OCI-LY3 (cell line): Measurements from ENCODE around the gene EIF2B2.

Experiments used
- H2AFZ ChIP-seq: fragments of 200-600, 300-600 bp; shearing (Covaris generic); 2 replicates; pipeline ENCODE4 v1.6.0; 2014; ENCODE audit warnings: antibody characterized with exemption, low read depth, low read length
- H3K27ac ChIP-seq: fragments of 200-600, 300-600 bp; sonication (generic); 2 replicates; pipeline ENCODE4 v1.5.1; 2014; ENCODE audit warnings: mild to moderate bottlenecking, low read length, moderate library complexity, mixed read lengths
- H3K27me3 ChIP-seq: fragments of 200-600, 300-600 bp; sonication (generic); 2 replicates; pipeline ENCODE4 v1.6.1; 2014; ENCODE audit warnings: low read depth, low read length, mixed read lengths
- H3K36me3 ChIP-seq: fragments of 200-600, 300-600 bp; sonication (generic); replicated peaks from 2 replicates; pipeline ENCODE3; 2014; ENCODE audit warnings: low read depth, low read length, mixed read lengths
- H3K4me1 ChIP-seq: fragments of 300-600, 200-600 bp; sonication (generic); 2 replicates; pipeline ENCODE4 v1.6.1; 2014; ENCODE audit warnings: low read length, mixed read lengths
- H3K4me2 ChIP-seq: fragments of 200-600, 300-600 bp; sonication (generic); 2 replicates; pipeline ENCODE4 v1.6.1; 2014; ENCODE audit warnings: low read length, mixed read lengths
- H3K4me3 ChIP-seq: fragments of 300-600, 200-600 bp; sonication (generic); 2 replicates; pipeline ENCODE4 v1.5.1; 2014; ENCODE audit warnings: antibody characterized with exemption, mild to moderate bottlenecking, low read length, moderate library complexity
- H3K79me2 ChIP-seq: fragments of 300-600, 200-600 bp; shearing (Covaris generic); 2 replicates; pipeline ENCODE4 v1.6.1; 2014; ENCODE audit warnings: mild to moderate bottlenecking, low read length, mixed read lengths
- H3K9ac ChIP-seq: fragments of 300-600, 200-600 bp; shearing (Covaris generic); 2 replicates; pipeline ENCODE4 v1.6.0; 2014; ENCODE audit warnings: mild to moderate bottlenecking, low read length, moderate library complexity
- H3K9me3 ChIP-seq: fragments of 200-600, 300-600 bp; shearing (Covaris generic); 2 replicates; pipeline ENCODE4 v1.6.1; 2014; ENCODE audit warnings: low read length, mixed read lengths; ENCODE audit not compliant: insufficient read depth
- H4K20me1 ChIP-seq: fragments of 200-600, 300-600 bp; sonication (generic); 2 replicates; pipeline ENCODE4 v1.6.1; 2016; ENCODE audit warnings: low read length, mixed read lengths; ENCODE audit not compliant: insufficient read depth
- EZH2phosphoT487 ChIP-seq: fragments of 200-600 bp; shearing (Covaris generic); IDR thresholded peaks from 2 replicates; pipeline ENCODE4 v1.6.1; 2018; ENCODE audit warnings: antibody characterized with exemption, mixed run types, low read depth
- TF ChIP-seq, protein P1 (sequence below): fragments of 200-600, 300-600 bp; sonication (generic); IDR thresholded peaks from 2 replicates; pipeline ENCODE4 v1.5.1; 2014; ENCODE audit warnings: antibody characterized with exemption, low read length, low read depth

EIF2B2 gene

GRCh38 chr14:74981462-74981782, 21.3 kb upstream of the EIF2B2 start:
- no peaks in the 10 kb centered on the region for H3K9me3 ChIP-seq
- H3K36me3 ChIP-seq = no peaks in the 10 kb centered on the region
- no peak overlapping the region for H3K4me2 ChIP-seq
- H3K4me3 ChIP-seq = no peak overlapping the region
- no peak for TF ChIP-seq EZH2phosphoT487
- TF ChIP-seq, protein P1, sequence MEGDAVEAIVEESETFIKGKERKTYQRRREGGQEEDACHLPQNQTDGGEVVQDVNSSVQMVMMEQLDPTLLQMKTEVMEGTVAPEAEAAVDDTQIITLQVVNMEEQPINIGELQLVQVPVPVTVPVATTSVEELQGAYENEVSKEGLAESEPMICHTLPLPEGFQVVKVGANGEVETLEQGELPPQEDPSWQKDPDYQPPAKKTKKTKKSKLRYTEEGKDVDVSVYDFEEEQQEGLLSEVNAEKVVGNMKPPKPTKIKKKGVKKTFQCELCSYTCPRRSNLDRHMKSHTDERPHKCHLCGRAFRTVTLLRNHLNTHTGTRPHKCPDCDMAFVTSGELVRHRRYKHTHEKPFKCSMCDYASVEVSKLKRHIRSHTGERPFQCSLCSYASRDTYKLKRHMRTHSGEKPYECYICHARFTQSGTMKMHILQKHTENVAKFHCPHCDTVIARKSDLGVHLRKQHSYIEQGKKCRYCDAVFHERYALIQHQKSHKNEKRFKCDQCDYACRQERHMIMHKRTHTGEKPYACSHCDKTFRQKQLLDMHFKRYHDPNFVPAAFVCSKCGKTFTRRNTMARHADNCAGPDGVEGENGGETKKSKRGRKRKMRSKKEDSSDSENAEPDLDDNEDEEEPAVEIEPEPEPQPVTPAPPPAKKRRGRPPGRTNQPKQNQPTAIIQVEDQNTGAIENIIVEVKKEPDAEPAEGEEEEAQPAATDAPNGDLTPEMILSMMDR = no peak
- no peak overlapping the region for H3K9ac ChIP-seq
- no peaks in the 10 kb centered on the region for H3K4me1 ChIP-seq
- H3K27ac ChIP-seq = no peak overlapping the region
- H2AFZ ChIP-seq = no peak overlapping the region
- no peaks in the 10 kb centered on the region for H3K79me2 ChIP-seq
- no peaks in the 10 kb centered on the region for H4K20me1 ChIP-seq
- H3K27me3 ChIP-seq = no peaks in the 10 kb centered on the region

- Histone ChIP-seq H4K20me1 (no peaks in the 10 kb centered on the region), H3K4me3 (no peak overlapping the region), H2AFZ (no peak overlapping the region), H3K9ac (no peak overlapping the region), H3K79me2 (no peaks in the 10 kb centered on the region), H3K27ac (no peak overlapping the region), H3K36me3 (no peaks in the 10 kb centered on the region), H3K9me3 (no peaks in the 10 kb centered on the region), H3K4me1 (no peaks in the 10 kb centered on the region), H3K4me2 (no peak overlapping the region), H3K27me3 (no peaks in the 10 kb centered on the region)
- TF ChIP-seq EZH2phosphoT487 = no peak
Observed at GRCh38 chr14:74981833-74982232, 20.9 kb upstream of the EIF2B2 start.

DNA sequence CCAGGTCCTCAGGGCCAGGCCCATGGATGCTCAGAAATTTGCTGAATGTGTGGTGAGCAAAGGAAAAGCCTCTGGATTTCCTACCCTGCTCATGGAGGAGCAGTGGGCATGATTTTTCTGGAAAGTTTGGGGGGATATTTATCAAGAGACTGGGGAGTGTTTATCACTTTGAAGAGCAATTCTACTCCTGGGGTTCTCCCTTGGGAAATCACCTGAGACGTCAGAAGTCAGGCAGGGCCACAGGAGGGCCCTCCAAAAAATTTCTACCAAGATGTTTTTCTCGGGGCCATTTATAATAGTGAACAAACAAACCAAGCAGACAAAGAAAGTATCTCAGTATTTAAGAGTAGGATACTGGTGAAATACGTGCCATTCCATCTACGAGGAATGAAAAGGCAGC, 20.1 kb upstream of the EIF2B2 start:
- H4K20me1 ChIP-seq = no peaks in the 10 kb centered on the region
- H3K36me3 ChIP-seq = no peaks in the 10 kb centered on the region
- no peak overlapping the region for H3K27ac ChIP-seq

DNA sequence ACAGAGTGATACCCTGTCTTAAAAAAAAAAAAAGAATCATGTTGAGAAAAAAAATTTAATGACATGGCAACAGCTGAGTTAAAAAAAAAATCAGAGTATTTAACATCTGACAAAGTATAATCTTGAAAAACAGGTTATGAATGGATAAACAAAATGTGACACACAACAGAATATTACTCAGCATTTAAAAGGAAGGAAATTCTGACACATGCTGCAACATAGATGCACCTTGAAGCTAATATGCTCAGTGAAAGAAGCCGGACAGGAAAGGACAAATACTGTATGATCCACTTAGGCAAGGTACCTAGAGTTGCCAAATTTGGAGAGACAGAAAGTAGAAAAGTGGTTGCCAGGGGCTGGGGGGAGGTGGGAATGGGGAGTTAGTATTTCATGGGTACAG, 19.4 kb upstream of the EIF2B2 start:
- H4K20me1 ChIP-seq = no peaks in the 10 kb centered on the region
- no peaks in the 10 kb centered on the region for H3K36me3 ChIP-seq
- H3K27ac ChIP-seq = no peak overlapping the region
- no peak overlapping the region for H3K9ac ChIP-seq
- no peak overlapping the region for H2AFZ ChIP-seq
- H3K4me2 ChIP-seq = no peak overlapping the region
- no peaks in the 10 kb centered on the region for H3K79me2 ChIP-seq
- TF ChIP-seq, protein P1 = no peak
- no peak for TF ChIP-seq EZH2phosphoT487
- H3K9me3 ChIP-seq = no peaks in the 10 kb centered on the region
- no peak overlapping the region for H3K4me3 ChIP-seq
- H3K4me1 ChIP-seq = no peaks in the 10 kb centered on the region
- H3K27me3 ChIP-seq = no peaks in the 10 kb centered on the region

More for the DNA sequence above, 20.1 kb upstream of the EIF2B2 start:
- H3K4me2 ChIP-seq = no peak overlapping the region
- H3K9me3 ChIP-seq = no peaks in the 10 kb centered on the region
- no peaks in the 10 kb centered on the region for H3K4me1 ChIP-seq
- H3K4me3 ChIP-seq = no peak overlapping the region
- TF ChIP-seq, protein P1 = no peak
- TF ChIP-seq EZH2phosphoT487 = no peak
- no peaks in the 10 kb centered on the region for H3K79me2 ChIP-seq
- no peak overlapping the region for H2AFZ ChIP-seq
- H3K27me3 ChIP-seq = no peaks in the 10 kb centered on the region
- no peak overlapping the region for H3K9ac ChIP-seq
